NCI-H1092 treated with DMSO at 0.1 percent for 48 hours (cell line): ENCODE measurements around the gene CDC14B.
"Not testable (repeated sequence)": the region's sequence is repeated elsewhere in the genome, so short reads cannot be mapped to it uniquely, and the experiment has no call there.

ENCODE experiments used
- DNase-seq: peaks from one replicate; lab custom pipeline; 2025; lab: John Stamatoyannopoulos, UW

CDC14B gene

GRCh38 chr9:96532173-96532572, 87.5 kb downstream of the CDC14B start:
- DNase-seq, result no peak

GRCh38 chr9:96524764-96525163, 94.9 kb downstream of the CDC14B start:
- no peak for DNase-seq

- DNase-seq, result no peak
These were observed 95.6 kb downstream of the CDC14B start for GRCh38 chr9:96524045-96524444.

GRCh38 chr9:96523374-96523773, 96.3 kb downstream of the CDC14B start:
- DNase-seq, result no peak

- no peak for DNase-seq
These were observed 97.3 kb downstream of the CDC14B start for GRCh38 chr9:96522366-96522765.

- DNase-seq, result no peak
These were observed 99.9 kb downstream of the CDC14B start for GRCh38 chr9:96519787-96520186.

GRCh38 chr9:96519095-96519494, 100.5 kb downstream of the CDC14B start:
- no peak for DNase-seq

GRCh38 chr9:96515621-96516470, 103.8 kb downstream of the CDC14B start:
- DNase-seq, result no peak

GRCh38 chr9:96514800-96515158, 104.9 kb downstream of the CDC14B start:
- DNase-seq, result no peak

GRCh38 chr9:96514108-96514799, 105.4 kb downstream of the CDC14B start:
- DNase-seq, result no peak

GRCh38 chr9:96513622-96514021, 106.0 kb downstream of the CDC14B start:
- DNase-seq, result no peak

GRCh38 chr9:96512240-96512639, 107.4 kb downstream of the CDC14B start:
- DNase-seq, result no peak

GRCh38 chr9:96510258-96510657, 109.4 kb downstream of the CDC14B start:
- DNase-seq, result no peak

- no peak for DNase-seq
These were observed 109.8 kb downstream of the CDC14B start for GRCh38 chr9:96509848-96510247.

- no peak for DNase-seq
These were observed 110.6 kb downstream of the CDC14B start for GRCh38 chr9:96509026-96509425.

- DNase-seq, result no peak
These were observed 111.3 kb downstream of the CDC14B start for GRCh38 chr9:96508227-96508940.

- DNase-seq, result no peak
These were observed 114.2 kb downstream of the CDC14B start for GRCh38 chr9:96505316-96505991.

- no peak for DNase-seq
These were observed 115.7 kb downstream of the CDC14B start for GRCh38 chr9:96503918-96504317.

- DNase-seq, result not testable (repeated sequence)
These were observed 116.3 kb downstream of the CDC14B start for GRCh38 chr9:96503374-96503748.

- DNase-seq, result no peak
These were observed 116.9 kb downstream of the CDC14B start for GRCh38 chr9:96502539-96503373.
